IMR-90 (cell line): ENCODE measurements around the gene TRPC4AP. TPM values are rescaled to one million over a fixed set of nuclear protein-coding genes. Genes with fewer than 3 reads are reported as not detected.

Experiments used
- ATAC-seq: fragments of 200-7000 bp; cut with Tn5 transposase; 2 replicates; pipeline ENCODE4 v1.9.1; 2020; ENCODE audit warnings: low read depth, mild to moderate bottlenecking, moderate library complexity
- BruUV-seq: library from RNA; stranded (reverse); fragments of 400-500 nt; replicated peaks from 2 replicates; lab custom pipeline; 2021; lab: Mats Ljungman, UMichigan
- CTCF ChIA-PET: fragments of 300-600 bp; formaldehyde crosslinking; extraction: SDS; loops from one replicate; lab custom pipeline; 2021; ENCODE audit warnings: antibody characterized with exemption; lab: Yijun Ruan, JAX
- POLR2A ChIA-PET: fragments of 300-600 bp; sonication (Branson Sonifier 250); formaldehyde crosslinking; loops from one replicate; lab custom pipeline; 2022; ENCODE audit warnings: antibody characterized with exemption; ENCODE audit not compliant: unreplicated experiment; lab: Charles Lee
- DNase-seq: peaks from one replicate; pipeline ENCODE4 v3.0.0; 2013
- H2AFZ ChIP-seq: replicated peaks from 2 replicates; pipeline ENCODE3; 2013; ENCODE audit warnings: low read length, mild to moderate bottlenecking; ENCODE audit not compliant: poor library complexity
- H2AK5ac ChIP-seq: 2 replicates; pipeline ENCODE4 v1.6.1; 2013; ENCODE audit warnings: low read depth, low read length, inconsistent platforms
- H2AK9ac ChIP-seq: replicated peaks from 2 replicates; pipeline ENCODE3; 2013; ENCODE audit warnings: mild to moderate bottlenecking, low read depth, low read length, moderate library complexity; ENCODE audit not compliant: poor library complexity
- H2BK120ac ChIP-seq: 2 replicates; pipeline ENCODE4 v1.6.1; 2013; ENCODE audit warnings: low read depth, low read length, inconsistent platforms
- H2BK15ac ChIP-seq: 3 replicates; pipeline ENCODE4 v1.6.1; 2013; ENCODE audit warnings: low read depth, low read length, inconsistent platforms
- H2BK20ac ChIP-seq: 2 replicates; pipeline ENCODE4 v1.6.1; 2013; ENCODE audit warnings: low read depth, mild to moderate bottlenecking, inconsistent platforms, low read length, moderate library complexity
- H2BK5ac ChIP-seq: 2 replicates; pipeline ENCODE4 v1.6.1; 2013; ENCODE audit warnings: mild to moderate bottlenecking, low read depth, low read length, inconsistent platforms; ENCODE audit not compliant: poor library complexity, severe bottlenecking
- H3K14ac ChIP-seq: replicated peaks from 2 replicates; pipeline ENCODE4 v1.6.1; 2013; ENCODE audit warnings: low read depth, low read length, inconsistent platforms
- H3K18ac ChIP-seq: 2 replicates; pipeline ENCODE4 v1.6.1; 2013; ENCODE audit warnings: low read depth, low read length, control low read depth
- H3K23ac ChIP-seq: 2 replicates; pipeline ENCODE4 v1.6.1; 2013; ENCODE audit warnings: low read depth, low read length, inconsistent platforms
- H3K27ac ChIP-seq: 2 replicates; pipeline ENCODE4 v1.5.1; 2013; ENCODE audit warnings: mild to moderate bottlenecking, control low read depth, low read length; ENCODE audit not compliant: insufficient read depth
- H3K27me3 ChIP-seq: 2 replicates; pipeline ENCODE4 v1.6.1; 2013; ENCODE audit warnings: low read length; ENCODE audit not compliant: control insufficient read depth, insufficient read depth
- H3K36me3 ChIP-seq: 2 replicates; pipeline ENCODE4 v1.6.1; 2013; ENCODE audit warnings: low read length, mixed read lengths; ENCODE audit not compliant: control insufficient read depth, insufficient read depth
- H3K4ac ChIP-seq: 2 replicates; pipeline ENCODE4 v1.6.1; 2013; ENCODE audit warnings: low read depth, low read length, inconsistent platforms
- H3K4me1 ChIP-seq: 2 replicates; pipeline ENCODE4 v1.6.1; 2013; ENCODE audit warnings: low read length, mixed read lengths; ENCODE audit not compliant: control insufficient read depth, insufficient read depth
- H3K4me2 ChIP-seq: 2 replicates; pipeline ENCODE4 v1.6.1; 2013; ENCODE audit warnings: low read depth, mild to moderate bottlenecking, control low read depth, low read length, moderate library complexity
- H3K4me3 ChIP-seq: 2 replicates; pipeline ENCODE4 v1.5.1; 2013; ENCODE audit warnings: low read depth, mild to moderate bottlenecking, control low read depth, low read length, moderate library complexity; ENCODE audit not compliant: insufficient read depth
- H3K56ac ChIP-seq: 2 replicates; pipeline ENCODE4 v1.6.1; 2013; ENCODE audit warnings: low read length, inconsistent platforms; ENCODE audit not compliant: insufficient read depth; ENCODE audit errors: extremely low read depth
- H3K79me1 ChIP-seq, 2 experiments: 2 replicates each; pipeline ENCODE4 v1.6.1; 2013; ENCODE audit warnings: low read length in 2 of 2, inconsistent platforms in 1 of 2, low read depth in 1 of 2
- H3K9ac ChIP-seq: 2 replicates; pipeline ENCODE4 v1.6.1; 2013; ENCODE audit warnings: low read depth, low read length, control low read depth
- H3K9me1 ChIP-seq: 2 replicates; pipeline ENCODE4 v1.6.1; 2013; ENCODE audit warnings: low read length, inconsistent platforms; ENCODE audit not compliant: insufficient read depth
- H3K9me3 ChIP-seq: 2 replicates; pipeline ENCODE4 v1.6.1; 2013; ENCODE audit warnings: low read length; ENCODE audit not compliant: control insufficient read depth, insufficient read depth
- H4K20me1 ChIP-seq: 2 replicates; pipeline ENCODE4 v1.6.1; 2013; ENCODE audit warnings: low read length, inconsistent platforms; ENCODE audit not compliant: insufficient read depth
- H4K5ac ChIP-seq: 2 replicates; pipeline ENCODE4 v1.6.1; 2013; ENCODE audit warnings: mild to moderate bottlenecking, low read depth, low read length, control low read depth
- H4K8ac ChIP-seq, 2 experiments: 2 replicates each; pipeline ENCODE4 v1.6.1; 2013; ENCODE audit warnings: low read depth in 2 of 2, low read length in 2 of 2, control low read depth in 1 of 2, inconsistent platforms in 1 of 2
- H4K91ac ChIP-seq: 2 replicates; pipeline ENCODE4 v1.6.1; 2013; ENCODE audit warnings: low read depth, low read length, inconsistent platforms; ENCODE audit not compliant: insufficient read depth
- RCOR1 ChIP-seq: IDR thresholded peaks from 2 replicates; pipeline ENCODE4 v1.6.1; 2012; ENCODE audit warnings: mild to moderate bottlenecking, low read length, improper control_type of control experiment; ENCODE audit not compliant: insufficient replicate concordance
- WGBS, 2 experiments: methylation state at CpG; one replicate each; pipeline versions ENCODE4 v1.1.5 to v1.1.7; 2013; ENCODE audit warnings: missing lambda C conversion rate in 2 of 2; ENCODE audit not compliant: insufficient read length in 1 of 2; ENCODE audit errors: extremely low coverage in 2 of 2; 5-methylcytosine and 5-hydroxymethylcytosine counted together
- dilution Hi-C: fragments of 300-500 bp; cut with HindIII; formaldehyde crosslinking; loops from one replicate; pipeline ENCODE4 v1.14.3; 2018; ENCODE audit warnings: low sequenced_read_pairs; ENCODE audit not compliant: unreplicated experiment
- in situ Hi-C: fragments of 300-500 bp; cut with MboI; formaldehyde crosslinking; loops from 3 replicates; pipeline ENCODE4 v1.14.3; 2019; ENCODE audit warnings: low sequenced_read_pairs, inconsistent platforms, mixed read lengths
- intact Hi-C: fragments of 100-400 bp; cut with micrococcal nuclease; formaldehyde crosslinking; loops from 2 replicates; pipeline ENCODE4 v1.10.0; 2022
- polyA plus RNA-seq, 3 experiments: library from polyadenylated mRNA; depleted of rRNA; stranded (reverse); fragments of >200 nt; gene quantifications; 2 replicates each; pipeline ENCODE4 v1.2.3, GENCODE V29; 2012; ENCODE audit warnings: low replicate concordance in 1 of 3
- total RNA-seq: library from RNA; depleted of rRNA; stranded (reverse); fragments of >200 nt; gene quantifications from 2 replicates; pipeline ENCODE4 v1.2.3, GENCODE V29; 2012

The TRPC4AP gene
- total and polyA plus RNA-seq, 2 of the 4 experiments (the other 2 are of a cell fraction) = 41.0 to 81.0 TPM

DNA sequence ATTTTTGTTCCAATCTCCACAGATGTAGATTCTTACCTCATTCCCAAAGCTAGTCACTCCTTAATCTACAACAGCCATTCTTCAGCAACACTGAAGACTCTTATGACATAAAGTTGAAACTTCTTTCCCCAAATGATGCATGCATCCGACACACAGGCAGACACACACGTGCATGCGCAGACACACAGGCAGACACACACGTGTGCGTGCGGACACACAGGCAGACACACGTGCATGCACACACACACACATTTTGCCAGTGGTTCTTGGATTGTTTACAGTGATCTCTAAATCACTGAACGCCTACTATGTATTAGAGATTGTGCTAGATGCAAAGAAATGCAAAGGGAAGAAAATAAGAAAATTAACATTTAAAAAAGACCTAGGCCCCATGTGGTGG, 9.0 kb upstream of the TRPC4AP start:
- H3K14ac ChIP-seq = no peak overlapping the region
- H2BK120ac ChIP-seq = no peak overlapping the region
- H3K27me3 ChIP-seq = no peaks in the 10 kb centered on the region
- dilution Hi-C loops (no loop called here), intact Hi-C loops (no loop called here), in situ Hi-C loops (no loop called here)
- no peaks in the 10 kb centered on the region for H3K36me3 ChIP-seq
- no peak overlapping the region for H2BK5ac ChIP-seq
- no peaks in the 10 kb centered on the region for H3K79me1 ChIP-seq
- no peak overlapping the region for H2BK15ac ChIP-seq
- POLR2A ChIA-PET = no interaction called here
- H3K9me1 ChIP-seq = no peaks in the 10 kb centered on the region
- H3K56ac ChIP-seq = no peak overlapping the region
- no TSS peak for BruUV-seq
- no peak for TF ChIP-seq RCOR1
- no peak overlapping the region for H3K4me2 ChIP-seq
- H4K20me1 ChIP-seq = no peaks in the 10 kb centered on the region
- no peak overlapping the region for H4K8ac ChIP-seq
- H2AK5ac ChIP-seq = no peak overlapping the region
- H3K18ac ChIP-seq = no peak overlapping the region
- H3K9ac ChIP-seq = no peak overlapping the region
- H2BK20ac ChIP-seq = no peak overlapping the region
- H3K27ac ChIP-seq = no peak overlapping the region
- no peak overlapping the region for H2AK9ac ChIP-seq
- CTCF ChIA-PET = no interaction called here
- H3K4ac ChIP-seq = no peak overlapping the region
- DNase-seq (no peak), ATAC-seq (no peak)
- no peaks in the 10 kb centered on the region for H3K4me1 ChIP-seq
- H3K4me3 ChIP-seq = no peak overlapping the region
- H4K91ac ChIP-seq = no peak overlapping the region
- no peak overlapping the region for H2AFZ ChIP-seq
- no peak overlapping the region for H3K23ac ChIP-seq
- no peak overlapping the region for H4K5ac ChIP-seq
- no CpG with 5 or more reads among the region's 8 CpGs for WGBS, 2 experiments
- H3K9me3 ChIP-seq = no peaks in the 10 kb centered on the region
